NCI-H1930 (cell line): Measurements from ENCODE around the gene DGCR6.
"Not testable (repeated sequence)": the region's sequence is repeated elsewhere in the genome, so short reads cannot be mapped to it uniquely, and the experiment has no call there.

Experiments
- DNase-seq, 2 experiments: peaks; one replicate each; lab custom pipeline; 2025; lab: John Stamatoyannopoulos, UW

The DGCR6 gene

GRCh38 chr22:18905540-18906409 lies at the start of gene DGCR6:
TSS of gene DGCR6 (plus strand) at chr22:18906320. CDS start at chr22:18906375, 55 bp downstream.
- no peak for DNase-seq

DNA sequence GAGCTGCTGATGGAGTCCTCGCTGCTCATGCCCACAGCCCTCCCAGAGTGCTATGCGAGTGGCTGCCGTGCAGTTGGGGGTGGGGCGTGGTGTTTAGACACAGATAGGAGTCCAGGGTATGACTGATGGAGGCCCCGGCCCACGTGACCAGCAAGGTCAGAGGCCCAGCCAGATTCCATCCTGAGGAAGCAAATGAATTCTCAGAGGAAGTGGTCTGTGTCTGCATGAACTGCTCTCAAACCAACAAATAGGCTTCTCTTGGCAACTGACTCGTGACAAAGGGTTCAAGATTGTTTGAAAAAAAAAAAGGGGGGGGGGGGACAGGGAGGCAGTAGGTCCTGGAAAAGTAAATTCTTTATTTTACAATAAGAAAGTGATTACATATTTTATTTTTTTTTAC lies 46.8 kb upstream of the DGCR6 start:
- DNase-seq: not testable (repeated sequence)

DNA sequence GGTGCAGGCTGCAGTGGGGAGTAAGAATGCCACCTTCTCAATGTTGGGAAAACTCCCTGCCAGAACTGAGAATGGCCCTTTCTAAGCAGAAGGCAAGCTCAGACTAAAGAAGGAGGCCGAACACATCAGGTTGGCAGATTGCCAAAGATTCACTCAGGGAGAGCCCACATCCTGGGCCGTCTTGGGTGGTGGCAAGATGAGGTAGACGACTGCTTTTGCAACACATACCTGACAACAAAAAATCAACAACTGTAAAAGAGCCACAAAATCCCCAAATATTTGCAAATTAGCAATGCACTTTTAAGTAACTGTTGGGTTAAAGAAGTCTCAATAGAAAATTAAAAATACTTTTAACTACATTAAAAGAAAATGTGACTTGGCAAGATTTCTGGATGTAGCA lies 24.9 kb upstream of the DGCR6 start:
- DNase-seq: not testable (repeated sequence)

- DNase-seq: not testable (repeated sequence)
Observed at GRCh38 chr22:18884465-18884864, 21.7 kb upstream of the DGCR6 start.

DNA sequence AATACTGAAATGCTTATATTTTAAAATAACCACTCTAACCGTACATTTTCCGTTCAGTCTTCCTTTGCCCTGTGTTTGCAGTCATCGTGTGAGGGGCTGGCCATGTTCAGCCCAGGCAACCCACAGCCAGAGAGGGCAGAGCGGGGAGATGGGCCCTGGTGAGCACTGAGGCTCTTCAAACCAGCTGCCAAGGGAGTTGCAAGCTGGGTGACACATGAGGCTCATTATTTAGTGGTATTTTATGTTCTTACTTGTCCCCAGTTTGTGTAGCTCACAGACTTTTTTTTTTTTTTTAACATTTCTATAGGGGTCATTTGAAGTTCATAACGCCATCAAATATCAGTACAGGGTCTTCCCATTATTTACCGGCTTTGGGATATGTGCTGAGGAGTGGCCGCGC lies 18.0 kb upstream of the DGCR6 start:
- DNase-seq: no peak

- not testable (repeated sequence) for DNase-seq
Observed at GRCh38 chr22:18890510-18891192, 15.5 kb upstream of the DGCR6 start.

GRCh38 chr22:18893775-18894174 lies 12.3 kb upstream of the DGCR6 start:
- not testable (repeated sequence) for DNase-seq

DNA sequence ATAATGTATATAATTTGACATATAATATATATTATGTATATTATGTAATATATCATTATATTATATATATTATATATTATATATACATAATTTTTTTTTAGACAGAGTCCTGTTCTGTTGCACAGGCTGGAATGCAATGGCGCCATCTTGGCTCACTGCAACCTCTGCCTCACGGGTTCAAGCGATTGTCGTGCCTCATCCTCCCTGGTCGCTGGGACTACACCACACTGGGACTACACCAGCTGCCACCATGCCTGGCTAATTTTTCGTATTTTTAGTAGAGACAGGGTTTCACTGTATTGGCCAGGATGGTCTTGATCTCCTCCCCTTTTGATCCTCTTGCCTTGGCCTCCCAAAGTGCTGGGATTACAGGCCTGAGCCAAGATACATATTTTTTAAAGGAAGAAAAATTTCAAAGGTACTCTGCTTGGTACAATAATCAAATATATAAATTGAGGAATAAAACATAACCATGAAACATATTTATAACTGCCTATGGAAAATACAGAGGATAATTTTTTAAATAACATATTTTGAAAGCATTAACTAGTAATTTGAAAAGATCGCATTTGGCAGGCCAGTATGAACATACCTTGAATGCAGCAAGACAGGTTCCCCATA lies 10.0 kb upstream of the DGCR6 start:
- DNase-seq: not testable (repeated sequence)

DNA sequence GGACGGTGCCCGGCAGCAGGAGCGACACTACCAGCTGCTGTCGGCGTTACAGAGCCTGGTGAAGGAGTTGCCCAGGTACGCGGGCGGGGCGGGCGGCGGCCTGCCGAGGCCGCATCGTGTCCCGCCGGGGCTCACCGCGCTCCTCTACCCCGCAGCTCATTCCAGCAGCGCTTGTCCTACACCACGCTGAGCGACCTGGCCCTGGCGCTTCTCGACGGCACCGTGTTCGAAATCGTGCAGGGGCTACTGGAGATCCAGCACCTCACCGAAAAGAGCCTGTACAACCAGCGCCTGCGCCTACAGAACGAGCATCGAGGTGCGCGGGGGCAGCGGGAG lies 258 bp downstream of the DGCR6 start:
- DNase-seq: not testable (repeated sequence)

GRCh38 chr22:18906896-18907295 lies 776 bp downstream of the DGCR6 start:
- no peak for DNase-seq

DNA sequence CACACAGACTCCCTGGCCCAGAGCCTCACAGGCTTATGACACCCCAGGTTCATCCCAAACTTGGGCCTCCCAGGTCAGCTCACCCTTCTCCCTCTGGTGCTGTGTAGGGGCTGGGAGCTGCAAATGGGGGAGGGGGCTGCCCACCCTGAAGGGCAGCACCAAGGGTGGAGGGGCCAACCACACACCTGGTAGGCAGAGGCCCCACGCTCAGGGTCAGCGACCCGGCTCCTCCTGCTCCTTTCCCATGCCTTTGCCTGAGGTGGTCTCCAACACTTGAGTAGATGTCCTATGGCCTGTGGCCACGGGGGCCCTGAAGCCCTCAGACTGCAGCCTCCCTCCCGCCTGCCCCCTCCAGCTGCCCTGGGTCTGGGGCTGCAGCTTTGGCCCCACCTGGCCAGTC lies 3.4 kb downstream of the DGCR6 start:
- DNase-seq: no peak

- not testable (repeated sequence) for DNase-seq
Observed at GRCh38 chr22:18911535-18911934, 5.4 kb downstream of the DGCR6 start.

DNA sequence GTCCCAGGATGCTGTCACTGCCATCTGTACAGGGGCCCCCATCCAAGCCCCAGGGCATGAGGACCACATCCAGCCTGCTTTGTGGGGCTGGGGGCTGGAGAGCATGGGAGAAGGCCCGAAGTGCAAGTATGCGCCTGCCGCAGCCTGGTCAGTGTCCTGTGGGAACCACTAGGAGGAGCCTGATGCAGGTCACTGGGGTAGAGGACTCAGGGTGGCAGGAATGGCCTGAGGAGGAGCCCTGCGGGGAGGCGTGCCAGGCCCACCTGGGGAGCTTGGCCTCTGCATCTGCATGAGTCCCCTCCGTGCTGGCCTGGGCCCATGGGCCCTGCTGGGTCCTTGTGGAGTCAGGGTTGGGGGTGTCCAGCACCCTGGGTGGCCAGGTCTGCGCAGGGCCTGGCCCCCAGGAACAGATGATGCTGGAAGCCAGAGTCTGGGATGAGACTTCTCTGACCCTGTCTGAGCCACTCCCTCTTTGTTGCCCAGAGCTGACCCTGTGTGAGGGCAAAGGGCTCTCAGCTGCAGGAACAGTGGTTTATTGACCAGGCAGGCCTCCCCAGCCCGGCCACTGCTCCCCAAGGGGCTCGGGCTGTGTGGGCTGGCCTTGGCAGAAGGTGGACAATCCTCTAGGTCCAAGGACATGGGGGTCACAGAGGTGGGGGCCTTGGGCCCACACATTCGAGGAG lies 6.3 kb downstream of the DGCR6 start:
- not testable (repeated sequence) for DNase-seq

- DNase-seq: not testable (repeated sequence)
Observed at GRCh38 chr22:18914558-18914957, 8.4 kb downstream of the DGCR6 start.

GRCh38 chr22:18915550-18915949 lies 9.4 kb downstream of the DGCR6 start:
- DNase-seq: not testable (repeated sequence)

- not testable (repeated sequence) for DNase-seq
Observed at GRCh38 chr22:18917818-18918217, 11.7 kb downstream of the DGCR6 start.

DNA sequence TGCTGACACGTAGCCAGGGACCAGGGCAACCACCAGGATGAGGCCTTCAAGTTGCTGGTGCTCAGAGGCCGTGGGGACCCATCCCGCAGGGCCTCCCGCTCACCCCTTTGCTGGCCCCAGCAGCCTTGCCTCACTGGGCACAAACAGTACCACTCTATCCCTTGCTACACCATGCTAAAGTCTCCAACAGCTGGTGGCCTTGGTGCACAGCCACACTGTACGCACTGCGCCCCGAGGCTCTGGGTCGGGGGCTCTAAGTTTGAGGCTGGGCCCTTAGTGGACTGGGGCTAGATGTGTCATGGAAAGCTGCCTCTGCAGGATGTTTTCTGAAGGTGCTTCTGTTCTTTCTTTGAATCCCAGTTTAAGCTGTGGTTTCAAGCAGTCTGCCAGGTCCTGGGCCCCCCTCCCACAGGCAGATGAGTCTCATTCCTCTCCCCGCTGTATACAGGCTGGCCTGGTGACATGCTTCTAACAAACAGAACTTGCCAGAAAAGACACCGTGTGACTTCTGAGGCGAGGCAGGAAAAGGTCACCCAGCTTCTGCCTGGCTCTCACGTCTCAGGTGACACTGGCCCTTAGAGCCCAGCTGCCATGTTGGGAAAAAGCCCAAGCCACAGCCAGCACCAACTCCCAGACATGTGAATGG lies 14.3 kb downstream of the DGCR6 start:
- not testable (repeated sequence) for DNase-seq

- no peak for DNase-seq
Observed at GRCh38 chr22:18925368-18926064, 19.4 kb downstream of the DGCR6 start.

GRCh38 chr22:18927020-18927419 lies 20.9 kb downstream of the DGCR6 start:
- DNase-seq: no peak

- DNase-seq: no peak
Observed at GRCh38 chr22:18927573-18927972, 21.5 kb downstream of the DGCR6 start.

- no peak for DNase-seq
Observed at GRCh38 chr22:18929459-18929858, 23.3 kb downstream of the DGCR6 start.
